Glomerular visceral epithelial cell (primary cell): ENCODE results near the gene NOX5.
A peak's percentile ranks its signal among the peaks of the same experiment; 100 is the strongest.

Source experiments
- DNase-seq: peaks from one replicate; pipeline ENCODE4 v3.0.0-alpha.2; 2016; ENCODE audit errors: extremely low spot score

NOX5 gene

DNA sequence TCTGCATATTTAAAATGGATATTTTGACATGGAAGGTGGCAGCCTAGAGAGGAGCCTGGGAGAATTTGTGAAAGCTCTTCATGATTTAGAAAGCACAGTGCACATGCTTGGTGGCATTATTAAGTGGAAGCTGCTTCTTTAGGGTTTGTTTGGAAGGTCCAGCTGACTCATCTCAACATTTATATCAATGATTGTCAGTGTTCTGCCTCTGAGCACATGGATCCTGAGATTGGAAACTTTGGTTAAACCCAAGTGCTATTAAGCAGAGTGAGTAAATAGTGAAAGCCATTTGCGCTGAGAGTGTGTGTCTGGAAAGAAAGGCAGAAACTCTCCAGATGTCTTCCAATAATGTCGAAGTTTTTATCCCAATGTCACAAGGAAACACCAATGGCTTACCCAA, 7.4 kb downstream of the NOX5 start:
- no peak for DNase-seq

DNA sequence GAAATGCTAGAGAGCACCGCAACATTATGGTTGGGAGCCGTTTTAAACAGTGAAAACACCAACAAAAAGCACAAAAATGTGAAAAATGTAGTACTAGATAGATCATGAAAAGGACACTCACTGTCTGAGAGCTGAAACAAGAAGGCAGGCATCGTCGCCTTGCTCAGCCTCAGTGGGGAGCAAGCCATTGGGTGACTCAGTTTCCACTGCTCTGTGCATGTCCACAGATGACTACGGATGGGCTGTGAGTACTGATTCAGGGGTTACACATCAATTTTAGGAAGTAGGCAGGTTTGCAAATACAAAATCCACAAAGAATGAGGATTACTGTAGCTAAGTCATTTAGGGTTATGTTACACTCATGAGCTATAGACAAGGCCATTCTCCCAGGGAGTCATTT, 10.8 kb downstream of the NOX5 start:
- no peak for DNase-seq

DNA sequence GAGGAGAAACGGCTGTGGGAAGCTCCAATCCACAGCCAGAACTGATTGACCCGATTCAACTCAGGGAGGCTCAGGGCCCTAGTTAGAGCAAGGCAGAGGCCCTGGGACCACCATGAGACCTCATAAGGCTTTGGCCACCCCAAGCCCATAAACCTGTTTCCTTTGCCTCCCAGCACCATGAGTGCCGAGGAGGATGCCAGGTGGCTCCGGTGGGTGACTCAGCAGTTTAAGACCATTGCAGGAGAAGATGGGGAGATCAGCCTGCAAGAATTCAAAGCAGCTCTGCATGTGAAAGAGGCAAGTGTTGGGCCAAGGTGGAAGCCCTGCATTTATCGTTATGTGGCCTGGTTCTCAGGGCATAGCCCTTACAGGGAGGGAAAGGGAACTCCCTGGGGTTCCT, 11.9 kb downstream of the NOX5 start:
- DNase-seq: no peak

DNA sequence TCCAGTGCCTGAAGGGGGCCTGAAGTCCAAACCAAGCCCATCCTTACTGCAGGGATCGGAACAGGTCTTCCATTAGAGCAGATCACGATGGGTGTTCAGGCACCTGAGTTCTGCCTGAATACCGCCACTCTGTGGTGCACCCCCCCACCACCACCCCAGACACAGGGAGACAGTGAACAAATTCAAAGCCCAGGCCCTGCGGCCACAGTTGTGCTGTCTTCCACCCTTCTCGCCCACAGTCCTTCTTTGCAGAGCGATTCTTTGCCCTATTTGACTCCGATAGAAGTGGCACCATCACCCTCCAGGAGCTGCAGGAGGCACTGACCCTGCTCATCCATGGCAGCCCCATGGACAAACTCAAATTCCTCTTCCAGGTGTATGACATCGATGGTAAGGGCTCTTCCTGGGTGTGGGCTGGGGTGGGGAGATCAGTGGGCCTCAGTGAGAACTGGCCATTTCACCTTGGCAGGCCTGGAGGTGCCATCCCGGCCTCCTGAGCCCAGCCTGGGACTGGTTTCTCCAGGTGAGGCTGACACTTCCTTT, 13.6 kb downstream of the NOX5 start:
- DNase-seq: no peak

DNA sequence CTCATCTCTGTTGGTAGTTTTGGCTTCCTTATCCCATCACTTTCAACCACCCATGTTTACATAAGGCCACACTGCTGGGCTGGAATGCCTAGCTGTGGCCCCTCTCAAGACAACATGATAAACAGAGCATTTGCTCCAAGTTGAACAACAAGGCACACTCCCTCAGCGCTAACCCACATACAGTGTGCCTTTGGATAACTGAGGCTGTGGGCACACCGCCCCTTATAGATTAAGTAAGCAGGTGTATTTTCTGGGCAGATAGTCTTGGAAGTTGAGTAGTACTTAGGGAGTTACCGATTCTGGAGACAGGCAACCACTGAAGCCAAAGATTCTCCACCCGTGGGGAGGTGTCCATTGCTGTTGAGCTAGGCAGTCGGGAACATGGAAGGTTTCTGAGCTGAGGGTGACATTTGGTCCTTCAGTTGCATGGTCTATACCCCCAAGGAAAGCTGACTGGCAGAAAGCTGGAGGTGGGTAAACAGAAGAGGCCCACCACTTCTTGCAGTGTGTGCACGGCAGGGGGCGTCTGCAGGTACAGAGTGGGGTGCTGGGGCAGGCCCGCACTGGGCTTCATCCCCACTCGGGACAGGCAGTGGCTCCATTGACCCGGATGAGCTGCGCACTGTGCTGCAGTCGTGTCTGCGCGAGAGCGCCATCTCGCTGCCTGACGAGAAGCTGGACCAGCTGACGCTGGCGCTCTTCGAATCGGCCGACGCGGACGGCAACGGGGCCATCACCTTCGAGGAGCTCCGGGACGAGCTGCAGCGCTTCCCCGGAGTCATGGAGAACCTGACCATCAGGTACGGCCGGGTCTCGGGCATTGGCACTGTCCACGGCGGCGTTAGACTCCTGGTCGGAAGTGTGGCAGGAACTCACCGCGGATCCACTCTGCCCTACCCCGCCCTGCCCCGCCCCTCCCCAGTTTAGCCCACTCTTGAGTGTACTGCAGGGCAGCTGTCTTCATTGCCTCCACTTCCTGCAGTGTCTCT, 16.8 kb downstream of the NOX5 start:
- DNase-seq: peak; percentile 23

DNA sequence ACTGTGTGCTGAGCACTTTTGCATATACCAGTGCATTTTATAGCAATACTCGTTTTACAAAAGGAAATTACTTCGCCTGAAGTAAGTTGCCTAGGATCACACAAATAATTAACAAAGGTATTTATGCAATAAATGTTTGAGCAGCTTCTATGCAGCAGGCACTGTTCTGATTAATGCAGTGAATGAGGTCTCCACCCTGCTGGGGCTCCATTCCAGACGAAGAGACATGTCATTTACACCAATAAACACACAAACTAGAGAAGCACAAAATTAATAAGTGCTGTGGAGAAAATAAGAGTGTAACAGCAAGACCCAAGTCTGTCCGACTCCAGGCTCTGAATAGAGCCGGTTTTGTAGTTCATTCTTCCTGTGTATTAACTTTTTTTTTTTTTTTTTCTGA, 17.5 kb downstream of the NOX5 start:
- DNase-seq: no peak

DNA sequence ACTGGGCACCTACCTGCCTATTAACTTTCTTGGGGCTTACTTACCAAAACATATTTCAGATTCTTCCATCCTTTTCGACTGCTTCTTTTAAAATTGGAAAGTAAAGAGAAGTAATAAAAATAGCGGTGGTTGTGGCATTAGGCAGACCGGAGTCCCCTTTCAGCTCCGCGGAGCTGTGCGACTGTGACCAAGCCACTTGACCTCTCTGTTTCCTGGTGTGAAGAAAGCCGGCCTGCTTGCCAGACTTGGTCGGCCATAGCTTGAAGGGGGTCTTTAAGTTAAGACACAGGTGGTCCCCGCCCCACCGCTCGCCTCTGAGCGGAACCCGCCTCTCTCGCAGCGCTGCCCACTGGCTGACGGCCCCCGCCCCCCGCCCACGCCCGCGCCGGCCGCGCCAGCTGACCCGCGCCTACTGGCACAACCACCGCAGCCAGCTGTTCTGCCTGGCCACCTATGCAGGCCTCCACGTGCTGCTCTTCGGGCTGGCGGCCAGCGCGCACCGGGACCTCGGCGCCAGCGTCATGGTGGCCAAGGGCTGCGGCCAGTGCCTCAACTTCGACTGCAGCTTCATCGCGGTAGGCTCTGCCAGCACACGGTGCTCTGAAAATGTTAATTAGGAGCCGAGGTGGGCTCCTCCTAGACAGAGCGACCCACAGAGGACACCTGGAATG, 18.3 kb downstream of the NOX5 start:
- no peak for DNase-seq

DNA sequence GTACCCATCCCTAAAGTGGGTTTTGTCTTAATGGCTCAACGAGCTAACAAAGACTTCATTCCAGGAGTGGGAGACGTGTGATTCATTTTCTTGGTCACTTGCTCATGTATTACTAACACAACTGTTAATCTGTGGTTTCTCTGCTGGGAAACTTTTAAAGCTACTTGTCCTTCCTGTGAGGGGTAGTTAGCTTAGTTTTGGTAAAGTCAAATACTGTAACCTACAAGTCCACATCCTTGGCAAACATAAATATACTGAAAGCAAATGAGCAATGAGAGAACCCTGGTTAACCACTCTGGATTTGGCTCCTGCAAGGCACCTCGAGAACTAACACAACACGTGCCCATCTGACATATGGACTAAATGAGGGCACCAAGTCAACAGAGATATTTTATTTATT, 19.9 kb downstream of the NOX5 start:
- DNase-seq: peak; percentile 83

DNA sequence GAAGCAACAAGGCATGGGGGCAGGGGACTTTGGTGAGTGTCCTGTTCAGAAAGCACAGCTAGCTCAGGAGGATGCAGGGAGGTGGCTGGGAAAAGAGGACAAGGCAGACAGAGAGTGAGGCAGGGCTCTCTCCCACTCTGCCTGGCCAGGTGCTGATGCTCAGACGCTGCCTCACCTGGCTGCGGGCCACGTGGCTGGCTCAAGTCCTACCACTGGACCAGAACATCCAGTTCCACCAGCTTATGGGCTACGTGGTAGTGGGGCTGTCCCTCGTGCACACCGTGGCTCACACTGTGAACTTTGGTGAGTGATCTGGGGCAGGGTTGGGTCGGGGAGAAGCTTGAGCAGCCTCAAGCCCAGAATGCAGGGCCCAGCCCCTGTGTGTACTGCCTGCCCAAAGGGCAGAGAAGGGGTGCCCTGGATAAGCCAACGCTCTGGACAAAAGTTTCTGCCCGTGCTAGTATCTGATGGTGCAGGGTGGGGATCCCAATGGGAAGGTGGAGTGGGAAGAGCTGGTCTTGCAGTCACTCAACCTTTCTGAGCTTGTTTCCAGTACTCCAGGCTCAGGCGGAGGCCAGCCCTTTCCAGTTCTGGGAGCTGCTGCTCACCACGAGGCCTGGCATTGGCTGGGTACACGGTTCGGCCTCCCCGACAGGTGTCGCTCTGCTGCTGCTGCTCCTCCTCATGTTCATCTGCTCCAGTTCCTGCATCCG, 20.9 kb downstream of the NOX5 start:
- DNase-seq: no peak

DNA sequence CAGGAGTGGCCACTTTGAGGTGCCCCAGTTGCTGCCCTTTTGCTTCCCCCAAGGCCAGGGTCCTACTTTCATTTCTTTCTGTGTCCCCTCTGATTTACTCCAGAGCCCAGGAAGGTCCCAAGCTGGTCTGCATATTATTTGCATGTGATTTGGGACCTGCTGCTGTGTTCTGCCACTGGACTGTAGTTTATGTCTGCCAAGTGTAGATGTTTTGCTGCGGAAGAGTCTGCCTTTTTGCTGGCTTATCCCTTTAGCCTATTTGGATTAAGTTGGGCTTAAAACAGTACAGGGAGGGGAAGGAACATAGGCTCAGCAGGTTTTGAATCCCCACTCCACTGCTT, 21.4 kb downstream of the NOX5 start:
- DNase-seq: no peak

DNA sequence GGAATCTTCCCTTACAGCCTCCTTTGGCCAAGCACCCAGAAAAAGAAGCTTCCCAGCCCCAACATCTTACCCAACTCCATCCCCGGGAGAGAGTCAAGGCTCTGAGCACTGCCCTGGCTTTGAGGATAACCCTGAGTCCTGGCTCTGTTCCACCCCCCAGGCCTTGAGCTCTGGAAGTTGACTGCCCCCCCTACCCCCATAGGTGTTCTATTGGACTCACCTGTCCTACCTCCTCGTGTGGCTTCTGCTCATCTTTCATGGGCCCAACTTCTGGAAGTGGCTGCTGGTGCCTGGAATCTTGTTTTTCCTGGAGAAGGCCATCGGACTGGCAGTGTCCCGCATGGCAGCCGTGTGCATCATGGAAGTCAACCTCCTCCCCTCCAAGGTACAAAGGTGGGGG, 22.3 kb downstream of the NOX5 start:
- no peak for DNase-seq

DNA sequence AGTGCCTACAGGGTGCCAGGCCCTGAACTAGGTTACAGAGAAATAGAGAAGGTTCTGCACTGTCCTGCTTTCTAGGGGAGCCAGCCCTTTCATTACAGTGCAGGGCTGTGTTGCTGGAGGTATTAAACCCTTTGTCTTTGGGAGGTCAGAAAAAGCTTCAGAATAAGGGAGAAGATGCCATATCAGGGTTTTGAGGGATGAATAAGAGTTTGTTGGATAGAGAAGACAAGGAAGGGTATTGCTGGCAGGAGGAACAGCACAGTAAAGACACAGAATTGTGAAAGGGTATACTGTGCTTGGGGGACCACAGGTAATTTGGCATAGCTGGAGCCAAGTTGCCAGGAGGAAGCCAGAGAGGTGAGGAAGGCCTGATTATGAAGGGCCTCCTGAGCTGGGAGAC, 23.0 kb downstream of the NOX5 start:
- no peak for DNase-seq

DNA sequence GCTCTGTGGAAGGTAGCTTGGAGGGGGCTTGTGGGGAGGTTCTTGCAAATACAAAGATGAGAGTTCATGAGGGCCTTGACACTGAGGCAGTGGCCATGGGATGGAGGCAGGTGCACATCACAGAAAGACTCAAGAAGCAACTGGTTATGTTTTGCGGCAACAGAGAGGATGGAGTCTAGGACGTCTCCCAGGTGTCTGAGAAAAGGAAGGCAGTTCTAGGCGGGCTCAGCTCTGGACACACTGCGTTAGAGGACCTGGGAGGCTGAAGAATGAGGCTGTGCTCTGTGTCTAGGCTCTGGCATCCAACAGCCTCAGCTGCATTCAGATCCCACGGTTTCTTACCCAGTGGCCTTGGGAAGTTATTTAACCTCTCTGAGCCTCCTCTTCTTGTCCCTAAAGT, 23.5 kb downstream of the NOX5 start:
- DNase-seq: no peak

DNA sequence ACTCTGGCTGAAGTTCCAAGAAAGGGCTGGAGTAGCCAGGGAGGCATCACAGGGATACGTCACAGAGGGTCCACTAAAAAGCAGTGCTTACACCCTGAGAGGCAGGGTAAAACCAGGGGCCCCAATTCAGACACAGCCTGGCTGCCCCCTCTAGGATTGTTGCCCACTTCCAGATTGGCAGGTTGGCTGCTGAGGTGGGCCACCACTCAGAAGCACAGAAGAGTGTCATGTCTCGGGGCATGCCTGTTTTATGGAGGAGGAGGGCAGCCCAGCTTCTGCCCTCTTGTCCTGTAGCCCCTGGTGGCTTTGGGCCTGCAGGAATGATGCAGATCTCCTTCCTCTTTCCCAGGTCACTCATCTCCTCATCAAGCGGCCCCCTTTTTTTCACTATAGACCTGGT, 24.0 kb downstream of the NOX5 start:
- no peak for DNase-seq

DNA sequence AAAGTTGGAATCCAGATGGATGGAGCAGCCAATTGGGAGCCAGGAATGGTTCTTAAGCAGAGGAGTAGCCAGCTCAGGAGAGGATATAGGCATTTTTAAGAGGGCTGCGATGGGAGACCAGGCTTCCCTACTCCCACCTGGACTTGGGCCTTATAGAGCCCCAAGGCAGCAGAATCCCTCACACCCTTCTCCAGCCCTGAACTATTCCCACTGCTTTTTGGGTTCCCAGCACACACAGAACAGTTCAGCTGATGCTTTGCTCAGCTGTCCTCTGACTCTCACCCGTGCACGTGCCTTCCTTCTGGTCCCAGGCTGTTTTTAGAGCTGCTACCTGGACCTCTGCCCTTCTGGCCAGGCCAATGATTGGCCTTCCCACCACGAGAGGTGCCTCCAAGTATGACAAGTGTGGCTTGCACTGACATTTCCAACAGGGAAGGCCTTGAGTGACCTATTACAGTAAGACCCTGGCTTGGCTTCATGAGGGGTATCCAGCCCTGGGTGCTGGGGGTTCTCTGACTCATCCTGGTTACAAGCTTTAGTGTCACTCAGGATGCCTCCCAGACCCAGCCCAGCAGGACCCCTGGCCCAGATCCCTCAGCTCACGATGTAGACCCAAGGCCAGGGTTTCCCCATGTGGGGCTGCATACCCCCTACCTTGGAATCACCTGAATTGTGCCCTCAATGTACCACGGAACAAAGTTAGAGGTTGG, 25.2 kb downstream of the NOX5 start:
- no peak for DNase-seq

DNA sequence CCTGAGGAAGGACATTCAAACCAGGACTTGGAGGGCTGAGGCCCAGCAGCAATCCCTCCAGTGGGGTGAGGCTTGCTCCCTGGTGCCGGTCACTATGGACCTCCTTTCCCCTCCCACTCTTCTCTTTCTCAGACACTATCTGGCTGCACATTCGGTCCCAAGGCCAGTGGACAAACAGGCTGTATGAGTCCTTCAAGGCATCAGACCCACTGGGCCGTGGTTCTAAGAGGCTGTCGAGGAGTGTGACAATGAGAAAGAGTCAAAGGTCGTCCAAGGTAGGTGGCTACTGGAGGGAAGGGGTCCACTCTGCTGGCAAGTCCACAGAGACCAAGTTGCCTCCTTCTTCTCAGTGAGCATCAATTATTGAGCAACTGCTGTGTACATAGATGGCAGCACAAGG, 28.0 kb downstream of the NOX5 start:
- no peak for DNase-seq

DNA sequence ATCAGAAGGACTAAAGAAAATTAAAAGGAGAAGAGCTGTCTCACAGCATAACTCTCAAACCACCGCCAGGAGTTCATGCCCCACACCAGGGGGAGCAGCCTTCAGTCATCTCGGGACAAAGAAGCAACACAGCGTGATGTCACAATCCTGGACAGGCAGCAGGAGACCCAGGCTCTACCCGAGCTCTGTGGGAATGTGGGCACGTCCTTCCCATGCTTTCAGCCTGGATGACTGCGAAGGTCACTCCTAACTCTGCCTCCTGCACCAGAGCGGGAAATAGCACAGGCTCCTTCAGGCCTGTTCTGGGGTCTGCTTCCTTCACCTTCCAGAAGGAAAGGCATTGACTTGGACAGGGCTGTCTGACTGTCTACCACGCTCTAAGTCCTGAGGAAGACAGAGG, 31.3 kb downstream of the NOX5 start:
- DNase-seq: no peak

DNA sequence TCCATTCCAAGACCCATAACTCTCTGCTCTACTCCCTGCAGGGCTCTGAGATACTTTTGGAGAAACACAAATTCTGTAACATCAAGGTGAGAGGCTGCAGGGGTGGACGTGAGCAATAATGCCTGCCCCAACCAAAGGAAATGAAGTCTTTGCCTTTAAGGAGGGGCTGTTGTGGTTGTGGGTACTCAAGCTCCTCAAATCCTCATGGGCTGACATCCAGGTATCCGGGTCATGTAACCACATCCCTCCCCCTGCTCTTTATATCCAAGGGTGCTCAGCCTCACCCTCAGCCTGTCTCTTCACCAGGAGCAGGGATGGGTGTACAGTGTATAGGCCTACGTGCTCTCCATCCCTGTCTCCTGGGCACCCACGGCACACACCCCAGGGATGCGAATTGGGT, 32.3 kb downstream of the NOX5 start:
- no peak for DNase-seq

DNA sequence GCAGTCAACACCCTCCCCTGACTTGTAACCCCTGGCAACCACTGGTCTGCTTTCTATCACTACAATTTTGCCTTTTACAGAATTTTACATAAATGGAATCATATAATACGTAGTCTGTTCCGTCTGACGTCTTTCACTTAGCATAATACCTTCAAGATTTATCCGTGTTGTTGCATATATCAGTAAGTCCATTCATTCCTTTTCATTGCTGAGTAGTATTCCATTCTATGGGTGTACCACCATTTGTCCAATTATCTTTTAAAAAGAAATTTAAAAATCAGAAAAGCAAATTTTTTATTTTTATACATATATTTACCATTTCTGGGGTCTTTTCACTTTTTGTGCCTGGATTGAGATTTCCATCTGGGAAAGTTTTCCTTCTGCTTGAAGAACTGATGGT, 35.5 kb downstream of the NOX5 start:
- DNase-seq: no peak

DNA sequence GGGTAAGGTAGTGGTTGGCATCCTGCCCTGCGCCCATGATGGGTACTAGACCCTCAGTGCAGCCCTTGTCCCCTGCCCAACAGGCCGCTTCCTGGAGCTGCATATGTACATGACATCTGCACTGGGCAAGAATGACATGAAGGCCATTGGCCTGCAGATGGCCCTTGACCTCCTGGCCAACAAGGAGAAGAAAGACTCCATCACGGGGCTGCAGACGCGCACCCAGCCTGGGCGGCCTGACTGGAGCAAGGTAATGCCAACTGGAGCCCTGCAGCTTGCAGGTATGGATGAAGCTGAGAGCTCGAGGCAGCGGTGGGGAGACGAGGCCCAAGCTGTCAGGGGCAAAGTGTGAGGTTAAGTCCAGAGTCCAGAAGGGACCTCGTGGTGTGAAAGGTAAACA, 40.8 kb downstream of the NOX5 start:
- DNase-seq: no peak

DNA sequence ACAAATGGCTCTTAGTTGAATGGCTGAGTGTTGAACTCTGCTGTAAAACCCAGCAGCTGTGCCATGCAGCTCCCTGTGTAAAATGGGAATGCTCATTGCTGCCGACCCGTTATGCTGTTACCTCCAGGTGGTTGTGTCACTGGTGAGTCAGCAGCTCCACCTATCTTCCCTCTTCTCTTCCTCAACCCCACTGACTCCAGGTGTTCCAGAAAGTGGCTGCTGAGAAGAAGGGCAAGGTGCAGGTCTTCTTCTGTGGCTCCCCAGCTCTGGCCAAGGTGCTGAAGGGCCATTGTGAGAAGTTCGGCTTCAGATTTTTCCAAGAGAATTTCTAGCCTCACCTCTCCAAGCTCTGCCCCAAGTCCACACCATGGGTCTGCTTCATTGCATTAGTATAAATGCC, 41.9 kb downstream of the NOX5 start:
- DNase-seq: no peak
